Measurements from ENCODE around the gene PHYKPL.

Gene PHYKPL

DNA sequence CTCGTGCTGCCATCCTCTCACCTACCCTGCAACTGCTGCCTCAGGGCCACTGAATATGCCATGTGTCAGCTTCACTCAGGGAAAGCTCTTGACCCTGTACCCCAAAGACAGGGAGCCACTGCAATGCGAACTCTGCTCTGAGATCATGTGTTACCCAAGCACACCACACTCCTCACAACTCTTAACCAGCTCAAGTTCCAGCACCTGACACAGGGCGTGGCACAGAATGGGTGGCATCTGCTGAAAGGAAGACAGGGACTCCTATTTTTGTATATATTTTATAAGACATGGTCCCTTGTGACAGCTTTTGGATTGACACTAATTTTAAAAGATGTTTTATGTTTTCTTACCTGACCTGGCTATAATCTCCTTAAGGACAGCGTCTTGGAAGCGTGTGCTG, 10.7 kb downstream of the PHYKPL start:
- in situ Hi-C loops (cut with HindIII; ENCODE audit: low sequenced_read_pairs) = no loop called here
- H3K4me3 ChIP-seq (ENCODE audit: low read depth, low read length) = no peak overlapping the region
- TF ChIP-seq CTCF (IDR thresholded peaks at IDR 0.05; ENCODE audit: low read depth, low read length, missing control alignments) = no peak
- no peak for DNase-seq (ENCODE audit: low read depth)

DNA sequence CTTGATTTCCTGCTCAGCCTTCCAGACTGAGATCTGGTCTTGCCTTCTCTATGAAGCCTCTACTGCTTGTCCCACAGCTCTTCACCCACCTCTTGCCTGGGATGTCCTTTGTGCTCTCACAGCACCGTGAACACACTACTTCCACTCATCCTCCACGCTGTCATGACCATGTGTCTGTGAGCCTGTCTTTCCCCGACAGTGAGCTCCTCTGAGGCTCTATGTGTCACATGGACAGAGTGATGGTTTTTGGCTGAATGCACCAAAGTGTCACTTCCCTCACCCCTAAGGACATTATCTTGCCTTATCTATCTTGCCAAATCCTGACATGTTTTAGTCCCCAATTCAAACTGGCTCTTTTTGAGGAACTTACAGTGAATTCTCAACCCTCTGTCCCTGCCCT, 11.3 kb downstream of the PHYKPL start:
- no peak for TF ChIP-seq CTCF (IDR thresholded peaks at IDR 0.05; ENCODE audit: low read depth, low read length, missing control alignments)
- in situ Hi-C loops (cut with HindIII; ENCODE audit: low sequenced_read_pairs) = no loop called here
- no peak for DNase-seq (ENCODE audit: low read depth)
- H3K4me3 ChIP-seq (ENCODE audit: low read depth, low read length) = no peak overlapping the region

DNA sequence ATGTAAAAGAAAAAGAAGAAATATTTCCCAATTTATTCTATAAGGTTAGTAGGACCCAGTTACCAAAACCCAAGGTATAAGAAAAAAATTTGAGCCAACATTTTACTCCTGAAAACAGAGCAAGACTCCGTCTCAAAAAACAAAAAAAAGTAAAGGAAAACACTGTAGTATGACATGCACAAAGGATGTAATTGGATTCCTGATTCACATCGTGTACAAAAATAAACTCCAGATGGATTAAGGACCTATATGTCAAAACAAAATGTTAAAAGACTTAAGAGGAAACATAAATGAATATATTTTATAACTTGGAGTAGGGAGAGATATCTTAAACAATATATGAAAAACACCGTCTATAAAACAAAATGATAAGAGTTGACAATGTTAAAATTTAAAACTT, 13.8 kb downstream of the PHYKPL start:
- no peak for TF ChIP-seq CTCF (IDR thresholded peaks at IDR 0.05; ENCODE audit: low read depth, low read length, missing control alignments)

GRCh38 chr5:178218237-178218776, 14.3 kb downstream of the PHYKPL start:
- in situ Hi-C loops (cut with HindIII; ENCODE audit: low sequenced_read_pairs) = no loop called here
- DNase-seq (ENCODE audit: low read depth) = no peak
- no peak overlapping the region for H3K4me3 ChIP-seq (ENCODE audit: low read depth, low read length)
- TF ChIP-seq CTCF (IDR thresholded peaks at IDR 0.05; ENCODE audit: low read depth, low read length, missing control alignments) = no peak

More for the DNA sequence above, 13.8 kb downstream of the PHYKPL start:
- in situ Hi-C loops (cut with HindIII; ENCODE audit: low sequenced_read_pairs) = no loop called here
- H3K4me3 ChIP-seq (ENCODE audit: low read depth, low read length) = no peak overlapping the region
- DNase-seq (ENCODE audit: low read depth) = no peak

- no peak overlapping the region for H3K4me3 ChIP-seq (ENCODE audit: low read depth, low read length)
- in situ Hi-C loops (cut with HindIII; ENCODE audit: low sequenced_read_pairs) = no loop called here
- DNase-seq (ENCODE audit: low read depth) = no peak
- no peak for TF ChIP-seq CTCF (IDR thresholded peaks at IDR 0.05; ENCODE audit: low read depth, low read length, missing control alignments)
These were observed 15.8 kb downstream of the PHYKPL start for GRCh38 chr5:178216779-178217178.

- in situ Hi-C loops (cut with HindIII; ENCODE audit: low sequenced_read_pairs) = no loop called here
- no peak for DNase-seq (ENCODE audit: low read depth)
- TF ChIP-seq CTCF (IDR thresholded peaks at IDR 0.05; ENCODE audit: low read depth, low read length, missing control alignments) = no peak
- no peak overlapping the region for H3K4me3 ChIP-seq (ENCODE audit: low read depth, low read length)
These were observed 16.5 kb downstream of the PHYKPL start for GRCh38 chr5:178216088-178216534.

Measured in astrocyte of the cerebellum (primary cell).